HL-60/S4 treated with phorbol 12-myristate 13-acetate at 8.2 ng/mL for 4 days and 3 days (cell line): ENCODE data around the gene EDN2.

ENCODE experiments used
- in situ Hi-C: fragments of 300-500 bp; cut with MboI; formaldehyde crosslinking; loops from 2 replicates; pipeline ENCODE4 v1.15.0; 2022; ENCODE audit warnings: low sequenced_read_pairs

The EDN2 gene

DNA sequence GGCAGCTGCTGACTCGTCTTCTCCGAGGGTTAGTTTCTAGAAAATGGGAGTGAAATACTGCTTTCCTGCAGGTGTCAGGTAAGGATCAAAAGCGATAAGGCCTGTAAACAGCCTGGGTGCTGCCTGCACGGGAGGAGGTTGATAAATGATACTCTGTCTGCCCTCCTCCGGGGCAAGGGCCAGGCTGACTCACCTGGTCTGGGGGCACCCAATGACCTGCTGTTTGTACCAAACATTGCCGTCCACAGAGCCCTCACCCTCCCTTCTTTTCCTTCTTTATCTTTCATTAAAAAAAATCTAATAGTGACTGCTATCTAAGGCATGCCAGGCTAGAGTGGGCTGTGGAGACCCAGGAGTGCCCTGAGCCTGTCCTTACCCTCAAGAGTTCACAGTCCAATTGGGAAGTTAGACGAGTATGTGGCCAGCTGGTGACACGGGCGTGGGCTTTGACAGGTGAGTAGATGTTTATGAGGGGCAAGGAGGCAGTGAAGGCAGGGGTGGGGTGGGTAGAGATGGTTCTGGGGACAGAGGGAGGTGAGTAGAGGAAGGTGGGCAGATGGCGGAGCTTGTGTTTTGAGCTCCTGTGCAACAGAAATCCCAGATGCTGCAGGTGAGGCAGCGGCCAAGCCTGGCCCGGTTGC, 16.2 kb downstream of the EDN2 start:
- in situ Hi-C loops, result no loop called here

- in situ Hi-C loops, result no loop called here
Observed at GRCh38 chr1:41467673-41468072, 16.8 kb downstream of the EDN2 start.

DNA sequence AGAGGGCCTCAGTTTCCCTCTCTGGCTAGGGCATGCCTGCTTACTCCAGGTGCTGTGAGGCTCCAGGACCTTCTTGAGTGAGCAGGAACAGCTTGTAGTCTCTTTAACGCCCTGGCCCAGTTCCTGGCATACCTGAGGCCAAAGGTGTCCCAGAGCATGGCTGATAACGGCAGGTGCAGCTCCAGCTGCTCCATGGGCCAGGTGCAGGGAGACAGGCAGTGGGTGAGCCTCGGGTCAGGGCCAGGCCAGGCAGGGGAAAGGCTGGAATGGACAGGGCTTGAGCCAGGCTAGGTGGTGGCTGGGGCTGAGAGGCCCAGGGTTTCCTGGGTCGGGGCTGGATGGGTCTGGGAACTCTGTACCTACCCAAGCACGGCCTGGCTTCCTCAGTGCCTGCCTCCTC, 18.3 kb downstream of the EDN2 start:
- in situ Hi-C loops, result no loop called here

- in situ Hi-C loops, result no loop called here
Observed at GRCh38 chr1:41465741-41466140, 18.7 kb downstream of the EDN2 start.

GRCh38 chr1:41464885-41465284, 19.6 kb downstream of the EDN2 start:
- in situ Hi-C loops, result no loop called here

- in situ Hi-C loops, result no loop called here
Observed at GRCh38 chr1:41463516-41463915, 21.0 kb downstream of the EDN2 start.

DNA sequence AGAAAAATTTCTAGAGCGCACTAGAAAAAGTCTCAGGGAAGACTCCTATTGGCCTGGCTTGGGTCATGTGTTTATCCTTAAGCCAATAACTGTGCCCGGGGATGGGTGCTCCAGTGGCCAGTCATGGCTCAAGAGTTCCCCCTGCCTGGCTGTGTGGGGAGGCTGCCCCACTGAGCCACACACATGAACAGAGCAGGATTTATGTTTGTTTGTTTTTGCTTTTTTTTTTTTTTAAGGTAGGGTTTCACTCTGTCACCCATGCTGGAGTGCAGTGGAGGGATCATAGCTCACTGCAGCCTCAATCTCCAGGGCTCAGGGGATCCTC, 21.8 kb downstream of the EDN2 start:
- in situ Hi-C loops, result no loop called here

DNA sequence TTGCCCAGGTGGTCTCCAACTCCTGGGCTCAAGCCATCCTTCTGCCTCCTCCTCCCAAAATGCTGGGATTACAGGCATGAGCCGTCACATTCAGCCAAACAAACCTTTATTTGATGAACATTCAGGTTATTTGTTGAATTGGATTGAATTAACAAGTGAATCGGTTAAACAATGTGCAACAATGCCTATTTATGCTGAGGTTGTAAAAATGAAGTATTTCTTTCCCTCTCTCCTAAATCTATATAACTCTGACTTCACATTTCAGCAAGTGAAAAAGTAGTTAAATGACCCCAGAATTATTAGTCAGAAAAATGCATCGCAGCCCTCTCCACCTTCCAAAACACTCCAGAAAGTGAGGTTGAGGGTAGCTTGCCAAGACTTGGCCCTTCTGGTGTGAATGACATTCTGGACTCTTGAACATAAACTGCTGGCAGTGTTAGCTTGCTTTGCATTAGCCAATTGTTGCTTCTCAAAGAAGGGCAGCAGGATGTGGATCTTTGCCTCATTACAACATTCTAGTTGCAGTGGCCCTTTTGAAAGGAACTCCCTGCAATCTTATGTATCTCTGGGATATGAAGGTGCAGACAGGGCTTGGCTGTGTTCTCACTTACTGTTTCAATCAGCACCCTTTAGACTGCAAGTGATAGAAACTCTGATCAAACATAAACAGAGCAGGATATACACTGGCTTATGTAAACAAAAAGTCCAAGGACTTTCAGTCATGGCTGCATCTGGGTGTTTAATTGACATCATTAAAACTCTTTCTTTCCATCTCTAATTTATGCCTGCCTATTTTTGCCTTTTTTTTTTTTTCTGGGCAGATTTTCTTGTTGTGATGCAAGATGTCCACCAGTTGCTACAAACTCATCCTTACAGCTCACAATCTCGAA, 22.4 kb downstream of the EDN2 start:
- in situ Hi-C loops, result no loop called here

GRCh38 chr1:41456847-41457540, 27.5 kb downstream of the EDN2 start:
- in situ Hi-C loops, result no loop called here

- in situ Hi-C loops, result no loop called here
Observed at GRCh38 chr1:41455479-41456332, 28.8 kb downstream of the EDN2 start.

DNA sequence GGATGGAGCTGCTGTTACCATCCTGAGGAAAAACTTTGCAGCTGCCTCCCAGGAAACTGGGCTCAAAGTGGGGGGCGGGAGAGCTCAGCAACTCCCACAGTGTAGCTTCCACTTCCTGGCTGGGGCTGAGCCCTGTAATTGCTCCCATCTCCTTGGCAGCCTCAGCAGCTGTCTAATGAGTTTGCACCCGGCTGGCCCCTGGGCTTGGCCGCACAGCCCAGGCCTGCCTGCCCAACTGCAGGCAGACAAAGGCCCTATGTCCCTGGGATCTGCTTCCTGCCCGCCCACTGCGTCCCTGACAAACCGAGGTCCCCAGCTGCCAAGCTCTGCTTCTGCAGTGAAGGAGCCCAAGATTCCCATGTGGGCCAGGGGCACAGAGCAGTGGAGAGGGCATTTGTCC, 30.1 kb downstream of the EDN2 start:
- in situ Hi-C loops, result no loop called here

- in situ Hi-C loops, result no loop called here
Observed at GRCh38 chr1:41452704-41453290, 31.7 kb downstream of the EDN2 start.

GRCh38 chr1:41450747-41451285, 33.7 kb downstream of the EDN2 start:
- in situ Hi-C loops, result no loop called here

GRCh38 chr1:41449326-41449921, 35.1 kb downstream of the EDN2 start:
- in situ Hi-C loops, result no loop called here

- in situ Hi-C loops, result no loop called here
Observed at GRCh38 chr1:41448821-41449220, 35.7 kb downstream of the EDN2 start.

- in situ Hi-C loops, result no loop called here
Observed at GRCh38 chr1:41447995-41448770, 36.3 kb downstream of the EDN2 start.

- in situ Hi-C loops, result no loop called here
Observed at GRCh38 chr1:41446851-41447610, 37.5 kb downstream of the EDN2 start.

GRCh38 chr1:41444785-41445184, 39.7 kb downstream of the EDN2 start:
- in situ Hi-C loops, result no loop called here
